ENCODE measurements around the gene RTL1. TPM values are rescaled to one million over a fixed set of nuclear protein-coding genes. Genes with fewer than 3 reads are reported as not detected.
A peak's percentile ranks its signal among the peaks of the same experiment; 100 is the strongest.

The RTL1 gene
- total RNA-seq, 2 donors from 2014 or later: not detected

- H3K4me1 Mint-ChIP-seq: no peaks in the 10 kb centered on the region
- H3K27me3 Mint-ChIP-seq: no peaks in the 10 kb centered on the region
- peak; percentile 18 for ATAC-seq (replicated peaks)
- no peaks in the 10 kb centered on the region for H3K36me3 Mint-ChIP-seq (ENCODE audit: low read depth)
- no peaks in the 10 kb centered on the region for H3K9me3 Mint-ChIP-seq
- H3K4me3 Mint-ChIP-seq: no peak overlapping the region
- H3K27ac Mint-ChIP-seq: no peak overlapping the region
Observed at GRCh38 chr14:100844082-100844408, 59.5 kb downstream of the RTL1 start.

- H3K4me3 Mint-ChIP-seq: no peak overlapping the region
- H3K27ac Mint-ChIP-seq: no peak overlapping the region
- ATAC-seq (replicated peaks): no peak
- H3K4me1 Mint-ChIP-seq: no peaks in the 10 kb centered on the region
- no peaks in the 10 kb centered on the region for H3K9me3 Mint-ChIP-seq
- H3K36me3 Mint-ChIP-seq (ENCODE audit: low read depth): no peaks in the 10 kb centered on the region
- H3K27me3 Mint-ChIP-seq: no peaks in the 10 kb centered on the region
Observed at GRCh38 chr14:100842799-100843198, 60.7 kb downstream of the RTL1 start.

GRCh38 chr14:100841761-100842403 lies 61.6 kb downstream of the RTL1 start:
- H3K4me3 Mint-ChIP-seq: no peak overlapping the region
- no peaks in the 10 kb centered on the region for H3K27me3 Mint-ChIP-seq
- H3K27ac Mint-ChIP-seq: no peak overlapping the region
- H3K36me3 Mint-ChIP-seq (ENCODE audit: low read depth): no peaks in the 10 kb centered on the region
- no peak for ATAC-seq (replicated peaks)
- no peaks in the 10 kb centered on the region for H3K9me3 Mint-ChIP-seq
- H3K4me1 Mint-ChIP-seq: no peaks in the 10 kb centered on the region

GRCh38 chr14:100841066-100841760 lies 62.3 kb downstream of the RTL1 start:
- ATAC-seq (replicated peaks): no peak
- H3K4me1 Mint-ChIP-seq: no peaks in the 10 kb centered on the region
- H3K4me3 Mint-ChIP-seq: no peak overlapping the region
- H3K27me3 Mint-ChIP-seq: peaks cover 4% of the 10 kb centered on the region
- no peaks in the 10 kb centered on the region for H3K9me3 Mint-ChIP-seq
- H3K36me3 Mint-ChIP-seq (ENCODE audit: low read depth): no peaks in the 10 kb centered on the region
- no peak overlapping the region for H3K27ac Mint-ChIP-seq

- no peak overlapping the region for H3K4me3 Mint-ChIP-seq
- H3K9me3 Mint-ChIP-seq: no peaks in the 10 kb centered on the region
- no peak overlapping the region for H3K27ac Mint-ChIP-seq
- ATAC-seq (replicated peaks): no peak
- no peaks in the 10 kb centered on the region for H3K4me1 Mint-ChIP-seq
- H3K27me3 Mint-ChIP-seq: peaks cover 5% of the 10 kb centered on the region
- no peaks in the 10 kb centered on the region for H3K36me3 Mint-ChIP-seq (ENCODE audit: low read depth)
Observed at GRCh38 chr14:100840286-100841065, 63.0 kb downstream of the RTL1 start.

GRCh38 chr14:100839681-100840111 lies 63.8 kb downstream of the RTL1 start:
- no peaks in the 10 kb centered on the region for H3K4me1 Mint-ChIP-seq
- H3K9me3 Mint-ChIP-seq: no peaks in the 10 kb centered on the region
- peaks cover 8% of the 10 kb centered on the region for H3K27me3 Mint-ChIP-seq
- H3K4me3 Mint-ChIP-seq: no peak overlapping the region
- no peak for ATAC-seq (replicated peaks)
- no peak overlapping the region for H3K27ac Mint-ChIP-seq
- H3K36me3 Mint-ChIP-seq (ENCODE audit: low read depth): no peaks in the 10 kb centered on the region

- no peaks in the 10 kb centered on the region for H3K36me3 Mint-ChIP-seq (ENCODE audit: low read depth)
- ATAC-seq (replicated peaks): no peak
- H3K9me3 Mint-ChIP-seq: no peaks in the 10 kb centered on the region
- H3K4me1 Mint-ChIP-seq: no peaks in the 10 kb centered on the region
- no peak overlapping the region for H3K4me3 Mint-ChIP-seq
- H3K27me3 Mint-ChIP-seq: peaks cover 12% of the 10 kb centered on the region
- H3K27ac Mint-ChIP-seq: no peak overlapping the region
Observed at GRCh38 chr14:100839315-100839585, 64.3 kb downstream of the RTL1 start.

GRCh38 chr14:100838493-100839314 lies 64.8 kb downstream of the RTL1 start:
- ATAC-seq (replicated peaks): no peak
- no peak overlapping the region for H3K27ac Mint-ChIP-seq
- H3K4me3 Mint-ChIP-seq: no peak overlapping the region
- peaks cover 12% of the 10 kb centered on the region for H3K27me3 Mint-ChIP-seq
- no peaks in the 10 kb centered on the region for H3K36me3 Mint-ChIP-seq (ENCODE audit: low read depth)
- H3K9me3 Mint-ChIP-seq: no peaks in the 10 kb centered on the region
- H3K4me1 Mint-ChIP-seq: no peaks in the 10 kb centered on the region

- no peaks in the 10 kb centered on the region for H3K4me1 Mint-ChIP-seq
- no peaks in the 10 kb centered on the region for H3K9me3 Mint-ChIP-seq
- no peak overlapping the region for H3K4me3 Mint-ChIP-seq
Observed at GRCh38 chr14:100837805-100838350, 65.6 kb downstream of the RTL1 start.

GRCh38 chr14:100836941-100837804 lies 66.3 kb downstream of the RTL1 start:
- H3K27me3 Mint-ChIP-seq: peaks cover 19% of the 10 kb centered on the region
- no peaks in the 10 kb centered on the region for H3K9me3 Mint-ChIP-seq
- no peaks in the 10 kb centered on the region for H3K4me1 Mint-ChIP-seq
- no peaks in the 10 kb centered on the region for H3K36me3 Mint-ChIP-seq (ENCODE audit: low read depth)
- H3K27ac Mint-ChIP-seq: no peak overlapping the region
- no peak overlapping the region for H3K4me3 Mint-ChIP-seq
- ATAC-seq (replicated peaks): no peak

More at GRCh38 chr14:100837805-100838350, 65.6 kb downstream of the RTL1 start:
- no peak overlapping the region for H3K27ac Mint-ChIP-seq
- peaks cover 16% of the 10 kb centered on the region for H3K27me3 Mint-ChIP-seq
- H3K36me3 Mint-ChIP-seq (ENCODE audit: low read depth): no peaks in the 10 kb centered on the region
- no peak for ATAC-seq (replicated peaks)

- H3K27ac Mint-ChIP-seq: no peak overlapping the region
- peaks cover 24% of the 10 kb centered on the region for H3K27me3 Mint-ChIP-seq
- no peaks in the 10 kb centered on the region for H3K36me3 Mint-ChIP-seq (ENCODE audit: low read depth)
- H3K4me3 Mint-ChIP-seq: no peak overlapping the region
- no peak for ATAC-seq (replicated peaks)
- H3K4me1 Mint-ChIP-seq: no peaks in the 10 kb centered on the region
- no peaks in the 10 kb centered on the region for H3K9me3 Mint-ChIP-seq
Observed at GRCh38 chr14:100836311-100836805, 67.2 kb downstream of the RTL1 start.

- ATAC-seq (replicated peaks): no peak
- H3K9me3 Mint-ChIP-seq: no peaks in the 10 kb centered on the region
- H3K27ac Mint-ChIP-seq: no peak overlapping the region
- H3K27me3 Mint-ChIP-seq: peaks cover 27% of the 10 kb centered on the region
- H3K4me3 Mint-ChIP-seq: no peak overlapping the region
- no peaks in the 10 kb centered on the region for H3K36me3 Mint-ChIP-seq (ENCODE audit: low read depth)
- no peaks in the 10 kb centered on the region for H3K4me1 Mint-ChIP-seq
Observed at GRCh38 chr14:100835548-100836310, 67.8 kb downstream of the RTL1 start.

Data from activated T-helper 17 cell treated with anti-CD3 and anti-CD28 coated beads, Interleukin-2, amount 50 U/mL, for 72 hours (primary cell).